Ishikawa (cell line): ENCODE results near the gene HOATZ.
A peak's percentile ranks its signal among the peaks of the same experiment; 100 is the strongest.

ENCODE experiments used
- CEBPB ChIP-seq: IDR thresholded peaks from 2 replicates; pipeline ENCODE4 v1.6.1; 2012
- CREB1 ChIP-seq: IDR thresholded peaks from 2 replicates; pipeline ENCODE4 v1.6.1; 2012; ENCODE audit warnings: low read depth
- EGR1 ChIP-seq: IDR thresholded peaks from 2 replicates; pipeline ENCODE4 v1.6.1; 2012
- EP300 ChIP-seq: IDR thresholded peaks from 2 replicates; pipeline ENCODE4 v1.6.1; 2012; ENCODE audit warnings: borderline replicate concordance
- FOXM1 ChIP-seq: IDR thresholded peaks from 2 replicates; pipeline ENCODE4 v1.6.1; 2012; ENCODE audit warnings: low read depth, borderline replicate concordance
- NFIC ChIP-seq: IDR thresholded peaks from 2 replicates; pipeline ENCODE4 v1.6.1; 2012
- RAD21 ChIP-seq: IDR thresholded peaks from 2 replicates; pipeline ENCODE4 v1.6.1; 2012; ENCODE audit warnings: low read depth
- TAF1 ChIP-seq: IDR thresholded peaks from 2 replicates; pipeline ENCODE4 v1.6.1; 2012; ENCODE audit warnings: low read depth, mild to moderate bottlenecking
- TCF12 ChIP-seq: IDR thresholded peaks from 2 replicates; pipeline ENCODE4 v1.6.1; 2012; ENCODE audit warnings: low read depth
- TEAD4 ChIP-seq: IDR thresholded peaks from 2 replicates; pipeline ENCODE4 v1.6.1; 2012
- YY1 ChIP-seq: IDR thresholded peaks from 2 replicates; pipeline ENCODE4 v1.6.1; 2012; ENCODE audit warnings: low read depth
- ZBTB7A ChIP-seq: IDR thresholded peaks from 2 replicates; pipeline ENCODE4 v1.6.1; 2012; ENCODE audit warnings: low read depth
- TF ChIP-seq, protein P1 (sequence below): IDR thresholded peaks from 2 replicates; pipeline ENCODE4 v1.6.1; 2012
- TF ChIP-seq, protein P2 (sequence below): IDR thresholded peaks from 2 replicates; pipeline ENCODE4 v1.6.1; 2012; ENCODE audit warnings: low read depth, mild to moderate bottlenecking
- TF ChIP-seq, protein P3 (sequence below): IDR thresholded peaks from 2 replicates; pipeline ENCODE4 v1.6.1; 2012

HOATZ gene

DNA sequence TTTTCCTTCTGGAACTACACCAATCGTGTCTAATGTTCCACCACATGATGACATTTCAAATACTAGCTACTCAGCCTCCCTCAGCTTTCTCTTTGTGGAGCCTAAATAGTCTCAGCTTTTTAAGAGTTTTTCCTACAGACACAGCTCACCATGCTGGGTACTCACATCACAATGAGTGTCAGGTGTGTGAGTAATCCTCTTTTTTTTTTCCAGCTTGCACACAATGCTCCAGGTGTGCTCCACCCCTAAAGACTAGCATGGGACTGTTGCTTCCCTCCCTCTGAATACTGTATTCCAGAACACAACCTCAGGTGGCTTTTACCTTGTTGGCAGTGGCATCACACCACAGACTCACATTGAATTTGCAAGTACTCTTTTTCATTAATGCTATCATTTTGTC, 14.1 kb upstream of the HOATZ start:
- TF ChIP-seq, protein P1, sequence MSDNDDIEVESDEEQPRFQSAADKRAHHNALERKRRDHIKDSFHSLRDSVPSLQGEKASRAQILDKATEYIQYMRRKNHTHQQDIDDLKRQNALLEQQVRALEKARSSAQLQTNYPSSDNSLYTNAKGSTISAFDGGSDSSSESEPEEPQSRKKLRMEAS, result no peak
- no peak for TF ChIP-seq TEAD4
- no peak for TF ChIP-seq FOXM1
- TF ChIP-seq TAF1, result no peak
- TF ChIP-seq YY1, result no peak
- no peak for TF ChIP-seq CREB1
- TF ChIP-seq, protein P2, sequence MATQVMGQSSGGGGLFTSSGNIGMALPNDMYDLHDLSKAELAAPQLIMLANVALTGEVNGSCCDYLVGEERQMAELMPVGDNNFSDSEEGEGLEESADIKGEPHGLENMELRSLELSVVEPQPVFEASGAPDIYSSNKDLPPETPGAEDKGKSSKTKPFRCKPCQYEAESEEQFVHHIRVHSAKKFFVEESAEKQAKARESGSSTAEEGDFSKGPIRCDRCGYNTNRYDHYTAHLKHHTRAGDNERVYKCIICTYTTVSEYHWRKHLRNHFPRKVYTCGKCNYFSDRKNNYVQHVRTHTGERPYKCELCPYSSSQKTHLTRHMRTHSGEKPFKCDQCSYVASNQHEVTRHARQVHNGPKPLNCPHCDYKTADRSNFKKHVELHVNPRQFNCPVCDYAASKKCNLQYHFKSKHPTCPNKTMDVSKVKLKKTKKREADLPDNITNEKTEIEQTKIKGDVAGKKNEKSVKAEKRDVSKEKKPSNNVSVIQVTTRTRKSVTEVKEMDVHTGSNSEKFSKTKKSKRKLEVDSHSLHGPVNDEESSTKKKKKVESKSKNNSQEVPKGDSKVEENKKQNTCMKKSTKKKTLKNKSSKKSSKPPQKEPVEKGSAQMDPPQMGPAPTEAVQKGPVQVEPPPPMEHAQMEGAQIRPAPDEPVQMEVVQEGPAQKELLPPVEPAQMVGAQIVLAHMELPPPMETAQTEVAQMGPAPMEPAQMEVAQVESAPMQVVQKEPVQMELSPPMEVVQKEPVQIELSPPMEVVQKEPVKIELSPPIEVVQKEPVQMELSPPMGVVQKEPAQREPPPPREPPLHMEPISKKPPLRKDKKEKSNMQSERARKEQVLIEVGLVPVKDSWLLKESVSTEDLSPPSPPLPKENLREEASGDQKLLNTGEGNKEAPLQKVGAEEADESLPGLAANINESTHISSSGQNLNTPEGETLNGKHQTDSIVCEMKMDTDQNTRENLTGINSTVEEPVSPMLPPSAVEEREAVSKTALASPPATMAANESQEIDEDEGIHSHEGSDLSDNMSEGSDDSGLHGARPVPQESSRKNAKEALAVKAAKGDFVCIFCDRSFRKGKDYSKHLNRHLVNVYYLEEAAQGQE, result no peak
- TF ChIP-seq CEBPB, result no peak
- no peak for TF ChIP-seq EGR1
- no peak for TF ChIP-seq RAD21
- TF ChIP-seq ZBTB7A, result no peak
- TF ChIP-seq EP300, result no peak

DNA sequence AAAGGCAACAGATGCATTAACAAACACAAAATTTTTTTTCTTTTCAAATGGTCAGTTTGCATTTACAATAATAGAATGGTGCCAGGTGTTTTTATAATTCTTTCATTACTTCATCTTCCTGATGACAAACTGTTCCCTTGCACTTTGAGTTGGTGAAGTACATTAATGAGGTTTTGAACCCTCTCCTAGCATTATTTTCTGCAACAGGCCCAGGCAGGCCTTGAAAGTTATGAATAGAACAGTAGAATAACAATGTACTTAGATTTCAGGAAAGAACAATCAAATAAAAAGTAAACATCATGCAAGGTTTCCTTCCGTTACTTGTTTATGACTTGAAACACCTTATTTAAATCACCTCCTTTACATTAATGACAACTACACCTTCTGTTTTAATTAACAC, 12.0 kb upstream of the HOATZ start:
- TF ChIP-seq TCF12, result no peak
- TF ChIP-seq NFIC, result no peak
- TF ChIP-seq CEBPB, result no peak
- TF ChIP-seq YY1, result no peak
- no peak for TF ChIP-seq TEAD4
- TF ChIP-seq, protein P3, sequence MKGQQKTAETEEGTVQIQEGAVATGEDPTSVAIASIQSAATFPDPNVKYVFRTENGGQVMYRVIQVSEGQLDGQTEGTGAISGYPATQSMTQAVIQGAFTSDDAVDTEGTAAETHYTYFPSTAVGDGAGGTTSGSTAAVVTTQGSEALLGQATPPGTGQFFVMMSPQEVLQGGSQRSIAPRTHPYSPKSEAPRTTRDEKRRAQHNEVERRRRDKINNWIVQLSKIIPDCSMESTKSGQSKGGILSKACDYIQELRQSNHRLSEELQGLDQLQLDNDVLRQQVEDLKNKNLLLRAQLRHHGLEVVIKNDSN, result no peak
- no peak for TF ChIP-seq FOXM1
- TF ChIP-seq ZBTB7A, result no peak
- TF ChIP-seq CREB1, result no peak
- TF ChIP-seq EP300, result no peak
- TF ChIP-seq RAD21, result no peak
- TF ChIP-seq, protein P1, result no peak
- TF ChIP-seq EGR1, result no peak
- TF ChIP-seq, protein P2, result no peak

DNA sequence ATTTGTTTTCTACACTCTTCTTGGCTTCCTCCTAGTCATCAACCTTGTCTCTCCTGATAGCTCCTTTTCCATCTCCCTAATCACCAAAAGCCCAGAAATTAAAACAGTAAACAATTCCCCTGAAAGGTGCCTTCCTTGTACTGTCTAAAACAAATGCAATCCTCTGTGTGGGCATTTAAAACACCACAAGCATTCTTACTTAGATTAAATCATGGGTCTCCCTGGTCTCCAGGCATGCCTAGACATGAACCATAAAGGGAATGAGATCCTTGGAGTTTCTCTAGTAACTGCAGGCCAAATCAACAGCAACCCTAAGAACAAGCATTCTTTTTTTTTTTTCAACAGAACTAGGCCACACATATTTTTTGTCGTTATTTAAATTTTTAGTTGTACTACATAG, 4.3 kb upstream of the HOATZ start:
- TF ChIP-seq EP300, result no peak
- TF ChIP-seq, protein P3, result no peak
- TF ChIP-seq CEBPB, result no peak
- TF ChIP-seq TAF1, result no peak

DNA sequence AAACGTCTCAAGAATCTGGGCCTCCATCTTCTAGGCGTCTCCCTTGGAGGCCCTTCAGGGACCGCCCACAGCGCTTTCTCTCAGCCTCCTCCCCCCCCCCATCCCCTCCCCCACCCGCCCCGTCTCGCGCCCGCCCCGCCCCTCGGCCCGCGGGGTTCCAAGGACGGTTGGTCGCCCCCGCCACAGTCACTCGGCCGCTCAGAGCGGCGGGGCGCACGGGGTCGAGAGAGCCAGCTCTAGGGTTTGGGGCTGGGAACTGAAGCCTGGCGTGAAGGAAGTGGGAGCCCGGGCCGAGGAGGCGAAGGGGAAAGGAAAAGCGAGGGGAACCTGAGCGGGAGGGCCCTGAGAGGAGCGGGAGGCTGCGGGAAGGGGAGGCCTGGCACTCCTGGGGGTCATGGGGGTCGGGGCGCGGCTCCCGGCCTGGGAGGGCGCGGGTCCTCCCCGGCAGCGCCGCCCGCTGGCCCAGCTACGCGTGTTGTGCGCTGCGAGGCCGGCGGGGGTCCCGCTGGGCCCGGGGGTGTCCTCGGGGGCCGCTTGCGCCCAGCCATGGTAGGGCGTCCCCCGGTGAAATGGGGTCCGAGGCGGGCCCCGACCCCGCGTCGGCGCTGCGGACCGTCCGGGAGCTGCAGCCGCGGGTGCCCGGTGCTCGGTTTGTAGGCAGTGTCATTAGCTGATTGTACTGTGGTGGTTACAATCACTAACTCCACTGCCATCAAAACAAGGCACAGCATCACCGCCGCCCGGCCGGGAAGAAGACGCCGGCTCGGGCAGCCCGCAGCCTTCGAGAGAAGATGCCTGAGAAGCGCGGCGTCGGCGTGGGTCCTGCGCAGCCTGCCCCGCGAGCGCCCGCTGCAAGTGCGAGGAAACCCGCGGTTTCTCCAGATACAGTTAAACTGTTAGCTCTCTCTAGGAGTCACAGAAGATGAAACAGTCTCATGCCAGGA, 2.0 kb upstream of the HOATZ start, which contains the start of gene BTG4:
Gene BTG4, minus strand, starts transcription at position 91 of the 944 bp plus-strand sequence. CDS start 13,610 bp downstream, outside the sequence.
- peak; percentile 54 for TF ChIP-seq ZBTB7A
- no peak for TF ChIP-seq TAF1
- TF ChIP-seq, protein P3, result no peak
- no peak for TF ChIP-seq NFIC
- TF ChIP-seq CREB1, result no peak
- no peak for TF ChIP-seq EP300

DNA sequence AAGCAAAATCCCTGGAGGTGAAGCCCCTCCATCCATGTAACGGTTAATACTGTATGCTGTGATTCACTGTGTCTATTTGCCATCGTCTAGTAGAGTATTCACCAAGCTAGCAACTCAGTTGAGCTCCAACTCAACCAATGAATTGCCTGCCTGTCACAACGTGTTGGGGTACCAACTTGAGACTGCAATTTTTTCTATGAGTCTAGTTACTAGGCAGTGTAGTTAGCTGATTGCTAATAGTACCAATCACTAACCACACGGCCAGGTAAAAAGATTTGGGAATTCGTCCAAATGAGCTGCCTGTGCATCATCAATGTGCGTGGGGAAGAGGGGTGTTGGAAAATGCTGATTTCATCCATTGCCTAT, 1.4 kb upstream of the HOATZ start:
- TF ChIP-seq NFIC, result no peak
- TF ChIP-seq EGR1, result no peak
- TF ChIP-seq TEAD4, result no peak
- no peak for TF ChIP-seq EP300

DNA sequence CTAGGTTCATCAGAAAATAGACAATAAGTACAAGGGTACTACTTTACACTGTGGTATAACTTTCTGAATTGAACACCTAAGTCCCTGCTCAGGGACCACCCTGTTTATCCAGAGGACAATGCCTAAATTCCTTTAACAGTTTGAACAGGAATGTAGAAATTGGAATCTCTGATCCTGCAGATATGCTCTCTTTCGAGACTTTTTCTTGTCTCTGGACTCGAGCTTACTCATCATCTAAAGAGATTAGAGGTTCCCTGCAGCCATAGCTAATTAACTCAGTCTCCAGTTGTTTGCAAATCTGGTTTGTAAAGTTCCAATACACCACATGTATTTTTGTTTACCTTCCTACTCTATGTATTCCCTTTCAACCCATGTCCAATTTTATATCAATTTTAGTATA, 1.0 kb downstream of the HOATZ start:
- TF ChIP-seq TEAD4 (no peak), EP300 (no peak), RAD21 (no peak), YY1 (no peak), FOXM1 (no peak), TCF12 (no peak), CREB1 (no peak), ZBTB7A (no peak)
- TF ChIP-seq, protein P3, result no peak
- TF ChIP-seq, protein P1, result no peak
- TF ChIP-seq, protein P2, result no peak
